Effector memory CD4-positive, alpha-beta T cell (primary cell): ENCODE measurements around the gene LIN7C.
"Not testable (repeated sequence)": the region's sequence is repeated elsewhere in the genome, so short reads cannot be mapped to it uniquely, and the experiment has no call there.

Experiments used
- DNase-seq, 3 donors: peaks; one replicate each; pipeline ENCODE4 v3.0.0-alpha.2; 2020
- H3K27ac ChIP-seq: 2 replicates; pipeline ENCODE4 v1.7.0; 2013; ENCODE audit warnings: mild to moderate bottlenecking, low read length, moderate library complexity; ENCODE audit not compliant: insufficient read depth, poor library complexity, severe bottlenecking
- H3K27me3 ChIP-seq: replicated peaks from 2 replicates; pipeline ENCODE4 v1.7.0; 2013; ENCODE audit warnings: mild to moderate bottlenecking, low read length; ENCODE audit not compliant: insufficient read depth, control insufficient read depth, poor library complexity, severe bottlenecking
- H3K36me3 ChIP-seq: 2 replicates; pipeline ENCODE4 v1.7.0; 2013; ENCODE audit warnings: mild to moderate bottlenecking, low read length, moderate library complexity; ENCODE audit not compliant: control insufficient read depth, insufficient read depth
- H3K4me1 ChIP-seq: 2 replicates; pipeline ENCODE4 v1.7.0; 2013; ENCODE audit warnings: low read length, mild to moderate bottlenecking; ENCODE audit not compliant: control insufficient read depth, insufficient read depth, poor library complexity, severe bottlenecking
- H3K4me3 ChIP-seq: 2 replicates; pipeline ENCODE4 v1.7.0; 2013; ENCODE audit warnings: low read length, low read depth, mild to moderate bottlenecking; ENCODE audit not compliant: insufficient read depth, poor library complexity, severe bottlenecking
- H3K9me3 ChIP-seq: 2 replicates; pipeline ENCODE4 v1.7.0; 2013; ENCODE audit warnings: mild to moderate bottlenecking, low read length, moderate library complexity; ENCODE audit not compliant: control insufficient read depth

The LIN7C gene

GRCh38 chr11:27453701-27454100 lies 52.9 kb downstream of the LIN7C start:
- no peaks in the 10 kb centered on the region for H3K27me3 ChIP-seq
- H3K36me3 ChIP-seq = no peaks in the 10 kb centered on the region
- no peak overlapping the region for H3K4me3 ChIP-seq
- DNase-seq = no peak
- H3K27ac ChIP-seq = no peak overlapping the region
- no peaks in the 10 kb centered on the region for H3K9me3 ChIP-seq
- H3K4me1 ChIP-seq = no peaks in the 10 kb centered on the region

- no peaks in the 10 kb centered on the region for H3K9me3 ChIP-seq
- no peaks in the 10 kb centered on the region for H3K36me3 ChIP-seq
- H3K4me3 ChIP-seq = no peak overlapping the region
- no peaks in the 10 kb centered on the region for H3K27me3 ChIP-seq
- H3K27ac ChIP-seq = no peak overlapping the region
- DNase-seq = no peak
- no peaks in the 10 kb centered on the region for H3K4me1 ChIP-seq
These were observed 54.4 kb downstream of the LIN7C start for GRCh38 chr11:27452147-27452546.

- no peak overlapping the region for H3K4me3 ChIP-seq
- no peaks in the 10 kb centered on the region for H3K4me1 ChIP-seq
- H3K9me3 ChIP-seq = no peaks in the 10 kb centered on the region
- no peak for DNase-seq
- no peaks in the 10 kb centered on the region for H3K36me3 ChIP-seq
- H3K27me3 ChIP-seq = no peaks in the 10 kb centered on the region
- H3K27ac ChIP-seq = no peak overlapping the region
These were observed 55.2 kb downstream of the LIN7C start for GRCh38 chr11:27451244-27451965.

GRCh38 chr11:27448184-27448540 lies 58.4 kb downstream of the LIN7C start:
- H3K4me3 ChIP-seq, DNase-seq, H3K27me3 ChIP-seq, H3K36me3 ChIP-seq, H3K9me3 ChIP-seq, H3K27ac ChIP-seq, H3K4me1 ChIP-seq: not testable (repeated sequence)

- no peaks in the 10 kb centered on the region for H3K9me3 ChIP-seq
- H3K36me3 ChIP-seq = no peaks in the 10 kb centered on the region
- DNase-seq = no peak
- H3K4me1 ChIP-seq = no peaks in the 10 kb centered on the region
- H3K27me3 ChIP-seq = no peaks in the 10 kb centered on the region
- H3K4me3 ChIP-seq = no peak overlapping the region
- H3K27ac ChIP-seq = no peak overlapping the region
These were observed 59.0 kb downstream of the LIN7C start for GRCh38 chr11:27447288-27448183.

- H3K4me1 ChIP-seq = no peaks in the 10 kb centered on the region
- no peak overlapping the region for H3K27ac ChIP-seq
- H3K4me3 ChIP-seq = no peak overlapping the region
- H3K9me3 ChIP-seq = no peaks in the 10 kb centered on the region
- H3K36me3 ChIP-seq = no peaks in the 10 kb centered on the region
- DNase-seq = no peak
- no peaks in the 10 kb centered on the region for H3K27me3 ChIP-seq
These were observed 60.9 kb downstream of the LIN7C start for GRCh38 chr11:27445625-27446024.

GRCh38 chr11:27444801-27445215 lies 61.8 kb downstream of the LIN7C start:
- H3K27me3 ChIP-seq = no peaks in the 10 kb centered on the region
- H3K9me3 ChIP-seq = no peaks in the 10 kb centered on the region
- H3K27ac ChIP-seq = no peak overlapping the region
- H3K4me3 ChIP-seq = no peak overlapping the region
- no peaks in the 10 kb centered on the region for H3K36me3 ChIP-seq
- no peak for DNase-seq
- no peaks in the 10 kb centered on the region for H3K4me1 ChIP-seq
